GM18519 (cell line): ENCODE data around the gene PGBD5.

Experiments used
- ATAC-seq: cut with Tn5 transposase; IDR thresholded peaks from one replicate; pipeline ENCODE4 v1.9.1; 2021; ENCODE audit warnings: mild to moderate bottlenecking, moderate library complexity; ENCODE audit not compliant: unreplicated experiment, low FRiP score

PGBD5 gene

GRCh38 chr1:230354005-230354404 lies 72.1 kb downstream of the PGBD5 start:
- ATAC-seq: no peak

GRCh38 chr1:230352537-230352936 lies 73.6 kb downstream of the PGBD5 start:
- no peak for ATAC-seq

GRCh38 chr1:230351983-230352382 lies 74.1 kb downstream of the PGBD5 start:
- no peak for ATAC-seq

- no peak for ATAC-seq
Observed at GRCh38 chr1:230351514-230351913, 74.6 kb downstream of the PGBD5 start.

GRCh38 chr1:230350208-230350921 lies 75.8 kb downstream of the PGBD5 start:
- no peak for ATAC-seq

- no peak for ATAC-seq
Observed at GRCh38 chr1:230349020-230349393, 77.1 kb downstream of the PGBD5 start.

GRCh38 chr1:230348386-230349019 lies 77.6 kb downstream of the PGBD5 start:
- no peak for ATAC-seq

- ATAC-seq: no peak
Observed at GRCh38 chr1:230347896-230348295, 78.2 kb downstream of the PGBD5 start.

- no peak for ATAC-seq
Observed at GRCh38 chr1:230345139-230345885, 80.8 kb downstream of the PGBD5 start.

GRCh38 chr1:230342699-230343098 lies 83.4 kb downstream of the PGBD5 start:
- no peak for ATAC-seq

GRCh38 chr1:230342019-230342418 lies 84.1 kb downstream of the PGBD5 start:
- no peak for ATAC-seq

- ATAC-seq: no peak
Observed at GRCh38 chr1:230341162-230341546, 85.0 kb downstream of the PGBD5 start.

GRCh38 chr1:230340526-230341161 lies 85.5 kb downstream of the PGBD5 start:
- ATAC-seq: no peak

GRCh38 chr1:230339033-230339432 lies 87.1 kb downstream of the PGBD5 start:
- no peak for ATAC-seq

GRCh38 chr1:230337266-230337665 lies 88.9 kb downstream of the PGBD5 start:
- ATAC-seq: no peak

- ATAC-seq: no peak
Observed at GRCh38 chr1:230335861-230336522, 90.1 kb downstream of the PGBD5 start.

GRCh38 chr1:230334447-230334837 lies 91.7 kb downstream of the PGBD5 start:
- ATAC-seq: no peak

GRCh38 chr1:230333590-230334446 lies 92.3 kb downstream of the PGBD5 start:
- no peak for ATAC-seq

GRCh38 chr1:230332575-230333066 lies 93.5 kb downstream of the PGBD5 start:
- ATAC-seq: no peak

- no peak for ATAC-seq
Observed at GRCh38 chr1:230332061-230332460, 94.1 kb downstream of the PGBD5 start.
